GM10248 (cell line): Measurements from ENCODE around the gene NPFFR1.

Source experiments
- CTCF ChIA-PET: fragments of 300-600 bp; sonication (Branson Sonifier 250); formaldehyde crosslinking; extraction: SDS; loops from one replicate; lab custom pipeline; 2021; ENCODE audit warnings: antibody characterized with exemption; lab: Yijun Ruan, JAX
- POLR2A ChIA-PET: fragments of 350-650 bp; sonication (Branson Sonifier 250); formaldehyde crosslinking; extraction: SDS; loops from one replicate; lab custom pipeline; 2020; ENCODE audit warnings: antibody characterized with exemption; lab: Yijun Ruan, JAX
- DNase-seq: peaks from one replicate; pipeline ENCODE4 v3.0.0; 2012; ENCODE audit errors: extremely low spot score
- TF ChIP-seq, protein P1 (sequence below): IDR thresholded peaks from 2 replicates; pipeline ENCODE4 v1.5.1; 2012; ENCODE audit warnings: mild to moderate bottlenecking, low read depth; ENCODE audit errors: extremely low read depth, missing control alignments, control extremely low read depth

NPFFR1 gene

DNA sequence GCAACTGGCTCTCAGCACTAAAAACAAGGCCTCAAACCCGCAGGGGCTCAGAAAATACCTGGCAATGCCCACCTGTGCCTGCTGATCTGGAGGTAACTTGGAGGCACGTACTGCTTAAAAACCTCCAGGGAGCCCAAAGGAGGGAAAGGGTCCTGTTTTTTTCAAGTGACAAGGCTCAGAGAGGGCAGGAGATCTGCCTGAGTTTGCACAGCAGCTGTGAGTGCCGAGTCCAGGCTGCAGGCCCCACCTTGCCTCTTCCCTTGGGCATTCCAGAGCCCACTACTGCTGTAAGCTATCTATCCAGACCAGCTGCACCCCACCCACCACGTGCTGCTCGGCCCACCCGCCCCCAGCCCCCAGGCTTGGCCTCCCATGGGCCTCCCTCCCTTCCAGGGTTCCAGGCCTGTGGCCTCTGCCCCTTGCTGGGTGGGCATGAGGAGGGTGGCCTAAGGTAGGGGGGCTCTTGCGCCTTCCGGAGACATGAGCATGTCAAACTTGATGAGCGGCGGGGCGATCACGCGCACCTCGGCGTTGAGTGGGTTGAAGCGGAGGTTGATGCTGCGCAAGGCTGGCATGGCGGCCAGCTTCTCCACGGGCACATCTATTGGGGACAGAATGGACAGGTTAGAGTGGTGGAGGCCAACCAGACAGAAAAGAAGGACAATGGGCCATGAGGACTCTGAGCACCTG is 17.2 kb upstream of the NPFFR1 start:
- TF ChIP-seq, protein P1, sequence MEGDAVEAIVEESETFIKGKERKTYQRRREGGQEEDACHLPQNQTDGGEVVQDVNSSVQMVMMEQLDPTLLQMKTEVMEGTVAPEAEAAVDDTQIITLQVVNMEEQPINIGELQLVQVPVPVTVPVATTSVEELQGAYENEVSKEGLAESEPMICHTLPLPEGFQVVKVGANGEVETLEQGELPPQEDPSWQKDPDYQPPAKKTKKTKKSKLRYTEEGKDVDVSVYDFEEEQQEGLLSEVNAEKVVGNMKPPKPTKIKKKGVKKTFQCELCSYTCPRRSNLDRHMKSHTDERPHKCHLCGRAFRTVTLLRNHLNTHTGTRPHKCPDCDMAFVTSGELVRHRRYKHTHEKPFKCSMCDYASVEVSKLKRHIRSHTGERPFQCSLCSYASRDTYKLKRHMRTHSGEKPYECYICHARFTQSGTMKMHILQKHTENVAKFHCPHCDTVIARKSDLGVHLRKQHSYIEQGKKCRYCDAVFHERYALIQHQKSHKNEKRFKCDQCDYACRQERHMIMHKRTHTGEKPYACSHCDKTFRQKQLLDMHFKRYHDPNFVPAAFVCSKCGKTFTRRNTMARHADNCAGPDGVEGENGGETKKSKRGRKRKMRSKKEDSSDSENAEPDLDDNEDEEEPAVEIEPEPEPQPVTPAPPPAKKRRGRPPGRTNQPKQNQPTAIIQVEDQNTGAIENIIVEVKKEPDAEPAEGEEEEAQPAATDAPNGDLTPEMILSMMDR = no peak
- CTCF ChIA-PET = interaction anchor here (1.0 to 1.1 kb wide), 2 partner anchors 8 to 23 kb away, joined by 3 read pairs; no protein-coding TSS in a partner anchor
- no peak for DNase-seq
- POLR2A ChIA-PET = no interaction called here

- DNase-seq = no peak
- TF ChIP-seq, protein P1 = no peak
- ChIA-PET POLR2A (no interaction called here), CTCF (interaction anchor here (0.9 kb wide), 1 partner anchor 79 kb away, joined by 3 read pairs; no protein-coding TSS in a partner anchor)
Observed at GRCh38 chr10:70300461-70300860, 16.7 kb upstream of the NPFFR1 start.

DNA sequence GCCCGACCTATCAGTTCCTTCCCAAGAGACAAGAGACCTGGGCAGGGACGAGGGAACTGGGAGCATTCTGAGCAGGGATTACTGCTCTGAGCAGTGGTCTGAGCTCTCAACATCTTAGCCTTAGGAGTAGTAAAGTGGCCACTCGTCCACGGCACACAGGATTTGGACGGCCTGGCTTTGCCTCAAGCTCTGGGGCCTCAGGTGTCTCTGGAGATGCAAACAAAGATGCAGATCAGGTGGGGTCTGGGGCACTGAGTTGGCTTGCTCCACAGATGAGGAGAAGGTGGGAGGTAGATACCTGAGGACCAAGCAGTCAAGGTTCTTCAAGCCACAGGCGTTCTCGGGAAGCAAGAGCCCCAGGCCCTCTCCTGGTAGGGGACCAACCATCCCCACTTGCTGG is 16.1 kb upstream of the NPFFR1 start:
- ChIA-PET CTCF (interaction anchor here (0.9 kb wide), 1 partner anchor 78 kb away, joined by 3 read pairs; no protein-coding TSS in a partner anchor), POLR2A (no interaction called here)
- TF ChIP-seq, protein P1 = no peak

GRCh38 chr10:70298393-70298792 is 14.6 kb upstream of the NPFFR1 start:
- ChIA-PET CTCF (interaction anchor here (1.2 to 3.5 kb wide), 2 partner anchors 17 to 25 kb away, joined by 3 to 8 read pairs; no protein-coding TSS in a partner anchor), POLR2A (no interaction called here)

More for the DNA sequence above, 16.1 kb upstream of the NPFFR1 start:
- DNase-seq = no peak

DNA sequence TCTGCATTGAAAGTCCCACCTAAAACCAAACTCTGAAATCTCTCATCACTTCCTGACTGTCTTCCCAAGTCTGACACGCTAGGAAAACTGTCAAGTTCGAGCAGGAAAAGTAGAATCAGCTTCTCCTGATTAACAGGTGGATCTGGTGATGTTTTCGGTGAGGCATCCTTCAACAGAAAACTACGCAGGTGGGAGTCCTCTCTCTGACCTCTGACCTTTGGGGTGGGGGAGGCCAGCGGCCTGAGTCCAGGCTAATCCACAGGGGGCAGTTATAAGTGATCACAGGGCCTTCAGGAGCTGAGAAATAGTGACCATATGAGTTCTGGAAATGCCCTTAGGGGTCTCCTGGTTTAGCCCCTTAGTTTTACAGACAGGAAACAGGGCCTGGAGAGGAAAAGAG is 13.4 kb upstream of the NPFFR1 start:
- POLR2A ChIA-PET = no interaction called here
- CTCF ChIA-PET = interaction anchor here (1.0 to 3.5 kb wide), 5 partner anchors 10 to 75 kb away, joined by 3 to 8 read pairs (median 5); no protein-coding TSS in a partner anchor
- TF ChIP-seq, protein P1 = no peak
- no peak for DNase-seq

More at GRCh38 chr10:70298393-70298792, 14.6 kb upstream of the NPFFR1 start:
- DNase-seq = no peak
- TF ChIP-seq, protein P1 = no peak

DNA sequence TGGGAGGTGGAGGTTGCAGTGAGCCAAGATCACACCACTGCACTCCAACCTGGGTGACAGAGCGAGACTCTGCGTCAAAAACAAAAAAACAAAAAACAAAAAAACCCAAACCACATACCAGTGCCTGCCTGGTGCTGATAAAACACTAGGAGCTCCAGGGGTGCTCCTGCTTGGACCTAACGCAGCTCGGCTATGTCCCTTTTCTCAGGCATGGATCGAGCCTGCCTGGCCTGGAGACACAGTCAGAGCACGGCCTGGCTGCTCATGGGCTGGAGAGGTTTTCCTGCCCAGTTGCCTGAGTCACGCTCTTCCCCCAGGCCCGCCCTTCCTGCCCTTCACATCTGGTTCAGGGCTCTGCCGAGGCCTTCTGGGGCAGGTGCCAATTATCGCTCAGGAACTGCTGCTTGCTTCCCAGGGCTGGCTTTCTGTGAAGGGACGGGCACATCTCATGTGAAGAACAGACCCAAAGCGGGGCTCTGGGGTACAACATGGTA is 12.6 kb upstream of the NPFFR1 start:
- CTCF ChIA-PET = interaction anchor here (1.0 to 3.5 kb wide), 5 partner anchors 11 to 75 kb away, joined by 3 to 8 read pairs (median 5); no protein-coding TSS in a partner anchor
- TF ChIP-seq, protein P1 = no peak

More for the DNA sequence above, 12.6 kb upstream of the NPFFR1 start:
- POLR2A ChIA-PET = no interaction called here
- DNase-seq = no peak
